ENCODE results near the gene PTPRD.

Gene PTPRD

GRCh38 chr9:8265281-8265680 is 2347.5 kb downstream of the PTPRD start:
- DNase-seq = no peak

All from NCI-H446 treated with DMSO at 0.1 percent for 48 hours (cell line).